Activated CD8-positive, alpha-beta T cell treated with anti-CD3 and anti-CD28 coated beads for 36 hours (primary cell): ENCODE data around the gene KCNIP1. TPM values are rescaled to one million over a fixed set of nuclear protein-coding genes. Genes with fewer than 3 reads are reported as not detected.

Experiments
- ATAC-seq: fragments of 200-7000 bp; cut with Tn5 transposase; one replicate; pipeline ENCODE4 v1.10.0; 2021; ENCODE audit warnings: mild to moderate bottlenecking, moderate library complexity
- CTCF ChIA-PET: fragments of 350-600 bp; sonication (Branson Sonifier 250); formaldehyde crosslinking; loops from one replicate; lab custom pipeline; 2021; ENCODE audit warnings: antibody characterized with exemption; lab: Charles Lee
- POLR2A ChIA-PET: fragments of 350-600 bp; sonication (Branson Sonifier 250); formaldehyde crosslinking; loops from one replicate; lab custom pipeline; 2021; ENCODE audit warnings: antibody characterized with exemption; lab: Charles Lee
- DNase-seq: peaks from one replicate; pipeline ENCODE4 v3.0.0-alpha.2; 2020
- H3K27ac Mint-ChIP-seq: one replicate; pipeline ENCODE4 v1.8.0; 2021; ENCODE audit warnings: mild to moderate bottlenecking, mixed read lengths
- H3K27me3 Mint-ChIP-seq: one replicate; pipeline ENCODE4 v1.8.0; 2021; ENCODE audit warnings: mixed read lengths
- H3K36me3 Mint-ChIP-seq: one replicate; pipeline ENCODE4 v1.8.0; 2021; ENCODE audit warnings: low read depth, mixed read lengths
- H3K4me1 Mint-ChIP-seq: one replicate; pipeline ENCODE4 v1.8.0; 2021; ENCODE audit warnings: low read depth, mixed read lengths
- H3K4me3 Mint-ChIP-seq: one replicate; pipeline ENCODE4 v1.8.0; 2021; ENCODE audit warnings: mild to moderate bottlenecking, moderate library complexity, mixed read lengths
- H3K9me3 Mint-ChIP-seq: one replicate; pipeline ENCODE4 v1.8.0; 2021; ENCODE audit warnings: mixed read lengths
- CTCF ChIP-seq: fragments of 200-600 bp; IDR thresholded peaks from one replicate; pipeline ENCODE4 v1.8.0; 2022; ENCODE audit warnings: antibody characterized with exemption, mild to moderate bottlenecking
- intact Hi-C: fragments of 100-400 bp; cut with micrococcal nuclease; formaldehyde crosslinking; loops from one replicate; pipeline ENCODE4 v1.10.0; 2022
- total RNA-seq, 2 experiments: library from RNA; stranded (reverse); gene quantifications; one replicate each; pipeline ENCODE4 v1.2.3, GENCODE V29; 2021

KCNIP1 gene
- total RNA-seq, 2 experiments from 2014 or later, result not detected

- DNase-seq (no peak), ATAC-seq (no peak)
- peaks cover 12% of the 10 kb centered on the region for H3K27me3 Mint-ChIP-seq
- H3K4me1 Mint-ChIP-seq, result no peaks in the 10 kb centered on the region
- no peak overlapping the region for H3K4me3 Mint-ChIP-seq
- POLR2A ChIA-PET, result no interaction called here
- CTCF ChIA-PET, result interaction anchor here (1.0 to 1.3 kb wide), 3 partner anchors 74 to 124 kb away, joined by 3 to 4 read pairs (median 3); no protein-coding TSS in a partner anchor
- intact Hi-C loops, result no loop called here
- H3K27ac Mint-ChIP-seq, result no peak overlapping the region
- H3K36me3 Mint-ChIP-seq, result no peaks in the 10 kb centered on the region
- no peaks in the 10 kb centered on the region for H3K9me3 Mint-ChIP-seq
- TF ChIP-seq CTCF, result no peak
Measured at GRCh38 chr5:170509348-170509660, 5.5 kb downstream of the KCNIP1 start.

- Mint-ChIP-seq H3K36me3 (no peaks in the 10 kb centered on the region), H3K4me3 (no peak overlapping the region), H3K27me3 (peaks cover 5% of the 10 kb centered on the region), H3K9me3 (no peaks in the 10 kb centered on the region), H3K27ac (no peak overlapping the region), H3K4me1 (no peaks in the 10 kb centered on the region)
- ATAC-seq, result no peak
- CTCF ChIA-PET, result interaction anchor here (1.3 kb wide), 1 partner anchor 115 kb away, joined by 4 read pairs; no protein-coding TSS in a partner anchor
- POLR2A ChIA-PET, result interaction anchor here (0.6 kb wide), 1 partner anchor 93 kb away, joined by 3 read pairs; no protein-coding TSS in a partner anchor
- intact Hi-C loops, result no loop called here
- no peak for DNase-seq
- TF ChIP-seq CTCF, result no peak
Measured at GRCh38 chr5:170510126-170510525, 6.3 kb downstream of the KCNIP1 start.

GRCh38 chr5:170510559-170510958 is 6.7 kb downstream of the KCNIP1 start:
- DNase-seq (no peak), ATAC-seq (no peak)
- ChIA-PET CTCF (interaction anchor here (1.3 kb wide), 1 partner anchor 114 kb away, joined by 4 read pairs; no protein-coding TSS in a partner anchor), POLR2A (interaction anchor here (0.6 kb wide), 1 partner anchor 92 kb away, joined by 3 read pairs; no protein-coding TSS in a partner anchor)
- H3K27me3 Mint-ChIP-seq, result peaks cover under 1% of the 10 kb centered on the region
- H3K36me3 Mint-ChIP-seq, result no peaks in the 10 kb centered on the region
- H3K27ac Mint-ChIP-seq, result no peak overlapping the region
- H3K4me1 Mint-ChIP-seq, result no peaks in the 10 kb centered on the region
- H3K4me3 Mint-ChIP-seq, result no peak overlapping the region
- H3K9me3 Mint-ChIP-seq, result no peaks in the 10 kb centered on the region
- no peak for TF ChIP-seq CTCF
- intact Hi-C loops, result no loop called here

- no peak overlapping the region for H3K4me3 Mint-ChIP-seq
- POLR2A ChIA-PET, result interaction anchor here (0.6 kb wide), 1 partner anchor 95 kb away, joined by 3 read pairs; no protein-coding TSS in a partner anchor
- intact Hi-C loops, result no loop called here
- ATAC-seq, result no peak
- no peaks in the 10 kb centered on the region for H3K4me1 Mint-ChIP-seq
- no peaks in the 10 kb centered on the region for H3K9me3 Mint-ChIP-seq
- TF ChIP-seq CTCF, result no peak
- H3K27me3 Mint-ChIP-seq, result no peaks in the 10 kb centered on the region
- CTCF ChIA-PET, result no interaction called here
- no peak for DNase-seq
- no peak overlapping the region for H3K27ac Mint-ChIP-seq
- H3K36me3 Mint-ChIP-seq, result no peaks in the 10 kb centered on the region
Measured at GRCh38 chr5:170511551-170512258, 7.9 kb downstream of the KCNIP1 start.

GRCh38 chr5:170513856-170514525 is 10.2 kb downstream of the KCNIP1 start:
- no peak for ATAC-seq
- POLR2A ChIA-PET, result no interaction called here
- CTCF ChIA-PET, result interaction anchor here (1.4 kb wide), 1 partner anchor 79 kb away, joined by 3 read pairs; no protein-coding TSS in a partner anchor
- no peaks in the 10 kb centered on the region for H3K27me3 Mint-ChIP-seq
- no peaks in the 10 kb centered on the region for H3K9me3 Mint-ChIP-seq
- no peaks in the 10 kb centered on the region for H3K36me3 Mint-ChIP-seq
- intact Hi-C loops, result no loop called here
- no peak for TF ChIP-seq CTCF
- no peak overlapping the region for H3K4me3 Mint-ChIP-seq
- no peak overlapping the region for H3K27ac Mint-ChIP-seq
- H3K4me1 Mint-ChIP-seq, result no peaks in the 10 kb centered on the region
- DNase-seq, result no peak
